DOHH2 (cell line): Measurements from ENCODE around the gene RAP1B.

ENCODE experiments used
- CTCF ChIP-seq: fragments of 200-600 bp; sonication (generic); IDR thresholded peaks from one replicate; pipeline ENCODE4 v1.5.1; 2014; ENCODE audit warnings: antibody characterized with exemption, mild to moderate bottlenecking, low read depth, low read length; ENCODE audit not compliant: poor library complexity, severe bottlenecking
- EZH2phosphoT487 ChIP-seq: fragments of 200-600 bp; sonication (generic); IDR thresholded peaks from 2 replicates; pipeline ENCODE4 v1.6.1; 2017; ENCODE audit warnings: borderline replicate concordance, mild to moderate bottlenecking, antibody characterized with exemption, low read length, moderate library complexity, mixed read lengths

- TF ChIP-seq CTCF (no peak), EZH2phosphoT487 (no peak)
Observed at GRCh38 chr12:68585966-68586365, 24.7 kb upstream of the RAP1B start.
